GM19468 (cell line): ENCODE measurements around the gene DLG2.
A peak's percentile ranks its signal among the peaks of the same experiment; 100 is the strongest.
"Not testable (repeated sequence)": the region's sequence is repeated elsewhere in the genome, so short reads cannot be mapped to it uniquely, and the experiment has no call there.

ENCODE experiments used
- ATAC-seq: cut with Tn5 transposase; IDR thresholded peaks from one replicate; pipeline ENCODE4 v1.9.1; 2021; ENCODE audit warnings: mild to moderate bottlenecking, moderate library complexity, moderate number of reproducible peaks; ENCODE audit not compliant: unreplicated experiment; ENCODE audit errors: extremely low read depth

DLG2 gene

GRCh38 chr11:83764643-83765042 is 1862.5 kb downstream of the DLG2 start:
- ATAC-seq = no peak

- no peak for ATAC-seq
These were observed 1866.2 kb downstream of the DLG2 start for GRCh38 chr11:83760932-83761331.

GRCh38 chr11:83759148-83759547 is 1868.0 kb downstream of the DLG2 start:
- no peak for ATAC-seq

DNA sequence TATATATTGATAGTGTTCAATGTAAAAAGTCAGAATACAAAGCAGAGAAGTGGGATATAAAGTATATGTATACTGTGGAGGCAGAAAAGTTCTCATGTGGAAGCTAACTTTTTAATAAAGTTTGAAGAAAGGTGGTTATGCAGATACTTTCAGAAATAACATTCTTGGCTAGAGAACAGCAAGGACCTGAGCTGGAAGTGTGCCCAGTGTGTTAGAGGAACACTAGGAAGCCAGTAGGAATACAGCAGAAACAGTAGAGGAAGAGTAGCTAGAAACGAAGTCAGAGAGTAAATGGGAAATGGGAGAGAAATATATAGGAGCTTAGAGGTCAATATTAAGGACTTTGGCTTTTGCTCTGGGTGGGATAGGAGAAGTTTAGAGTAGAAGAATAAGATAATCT is 1876.1 kb downstream of the DLG2 start:
- ATAC-seq = no peak

GRCh38 chr11:83746921-83747585 is 1880.1 kb downstream of the DLG2 start:
- ATAC-seq = no peak

DNA sequence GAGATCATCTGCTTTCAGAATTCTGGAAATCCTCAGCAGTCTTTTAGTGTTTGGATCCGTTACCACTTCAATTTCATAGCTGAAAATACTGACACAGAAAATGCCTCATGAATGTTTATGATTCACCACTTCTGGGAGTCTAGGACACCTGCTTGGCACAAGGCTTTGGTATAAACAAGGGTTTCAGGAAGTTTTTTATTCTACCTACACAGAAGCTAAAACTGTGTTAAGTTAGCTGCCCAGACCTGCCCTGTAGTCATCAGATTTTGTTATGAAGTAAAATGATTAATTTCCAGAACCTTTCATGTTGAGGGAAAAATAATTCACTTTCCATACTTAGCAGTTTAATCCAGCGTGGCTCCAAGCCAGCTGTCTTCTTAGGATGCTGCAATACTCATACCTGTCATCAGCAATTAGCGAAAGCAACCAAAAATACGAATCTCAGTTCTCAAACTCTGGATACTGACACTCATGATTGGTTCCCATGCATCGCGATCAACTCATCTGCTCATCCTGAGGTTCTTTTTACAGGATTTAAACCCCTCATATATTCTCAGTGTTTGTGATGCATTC is 1882.4 kb downstream of the DLG2 start:
- no peak for ATAC-seq

DNA sequence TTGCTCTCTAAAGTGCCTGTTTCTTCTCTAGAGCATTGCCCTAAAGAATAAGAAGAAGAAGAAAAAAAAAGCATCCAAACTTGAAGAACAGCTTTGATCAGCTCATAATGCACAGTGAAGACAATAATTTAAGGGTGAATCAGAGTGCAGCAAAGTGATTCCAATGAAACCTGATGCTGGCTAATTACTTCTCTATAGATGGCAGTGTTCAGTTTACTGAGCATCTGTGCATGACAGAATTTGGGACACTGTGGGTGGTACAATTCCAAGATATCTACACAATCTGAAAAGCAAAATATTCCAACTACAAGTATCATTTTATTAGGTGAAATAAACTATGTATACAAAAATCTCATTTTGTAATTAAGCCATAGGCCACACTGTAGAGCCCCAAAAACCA is 1890.5 kb downstream of the DLG2 start:
- ATAC-seq = no peak

- no peak for ATAC-seq
These were observed 1893.0 kb downstream of the DLG2 start for GRCh38 chr11:83734120-83734519.

GRCh38 chr11:83731288-83731687 is 1895.9 kb downstream of the DLG2 start:
- ATAC-seq = not testable (repeated sequence)

DNA sequence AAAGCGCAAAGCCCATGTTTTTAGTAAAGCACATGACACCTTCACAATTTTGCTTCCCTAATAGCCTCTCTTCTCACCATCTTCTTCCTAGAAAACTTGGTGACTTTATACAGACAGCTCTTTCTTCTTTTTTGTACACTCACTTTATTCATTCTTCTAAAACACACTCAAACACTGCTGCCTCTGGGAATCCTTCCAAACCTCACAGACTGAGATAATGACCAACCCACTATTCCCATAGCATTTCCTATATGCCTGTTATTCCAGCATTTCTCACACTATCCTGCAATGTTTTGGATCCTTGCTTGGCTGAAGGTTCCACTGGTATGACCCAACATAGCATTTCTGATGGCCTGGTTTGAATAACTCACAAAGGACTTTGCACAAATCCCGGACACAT is 1898.9 kb downstream of the DLG2 start:
- ATAC-seq = no peak

DNA sequence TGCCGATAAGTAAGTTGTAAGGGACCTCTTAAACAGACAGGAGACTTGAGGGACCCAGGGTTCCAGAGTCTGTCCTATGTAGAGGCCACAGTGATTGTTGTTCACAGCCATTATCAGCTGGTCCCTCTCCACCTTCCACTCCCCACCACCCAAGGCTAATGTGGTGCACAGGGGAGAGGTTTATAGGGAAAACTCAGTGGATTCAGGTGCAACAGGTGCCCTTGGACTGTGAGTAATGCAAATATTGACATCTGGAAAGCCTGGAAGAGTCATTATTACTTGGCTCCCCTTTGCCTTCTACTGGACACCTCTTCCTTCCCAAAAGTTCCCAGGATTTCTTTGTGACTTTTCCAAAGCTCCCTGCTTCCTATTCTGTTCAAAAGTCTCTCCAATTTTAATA is 1899.9 kb downstream of the DLG2 start:
- ATAC-seq = no peak

- no peak for ATAC-seq
These were observed 1900.8 kb downstream of the DLG2 start for GRCh38 chr11:83726316-83726715.

- ATAC-seq = no peak
These were observed 1901.4 kb downstream of the DLG2 start for GRCh38 chr11:83725728-83726127.

GRCh38 chr11:83725269-83725560 is 1901.9 kb downstream of the DLG2 start:
- no peak for ATAC-seq

DNA sequence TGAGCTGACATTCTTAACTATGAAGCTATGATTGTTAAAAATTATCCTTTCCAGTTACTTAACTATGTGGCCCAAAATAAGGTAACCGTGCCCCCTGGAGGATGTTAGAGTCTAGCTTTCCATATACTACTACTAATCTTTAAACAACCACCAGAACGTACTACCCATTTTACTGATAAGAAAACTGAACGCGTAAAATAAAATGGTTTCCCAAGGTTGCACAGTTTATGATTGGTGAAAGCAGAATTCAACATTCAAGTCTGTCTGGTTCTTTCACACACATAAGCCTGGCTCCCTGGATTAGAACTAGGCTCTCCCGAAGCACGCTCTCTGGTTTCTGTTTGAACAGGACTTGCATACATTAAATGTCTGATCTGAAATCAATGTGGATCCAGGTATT is 1903.1 kb downstream of the DLG2 start:
- ATAC-seq = peak; percentile 61

DNA sequence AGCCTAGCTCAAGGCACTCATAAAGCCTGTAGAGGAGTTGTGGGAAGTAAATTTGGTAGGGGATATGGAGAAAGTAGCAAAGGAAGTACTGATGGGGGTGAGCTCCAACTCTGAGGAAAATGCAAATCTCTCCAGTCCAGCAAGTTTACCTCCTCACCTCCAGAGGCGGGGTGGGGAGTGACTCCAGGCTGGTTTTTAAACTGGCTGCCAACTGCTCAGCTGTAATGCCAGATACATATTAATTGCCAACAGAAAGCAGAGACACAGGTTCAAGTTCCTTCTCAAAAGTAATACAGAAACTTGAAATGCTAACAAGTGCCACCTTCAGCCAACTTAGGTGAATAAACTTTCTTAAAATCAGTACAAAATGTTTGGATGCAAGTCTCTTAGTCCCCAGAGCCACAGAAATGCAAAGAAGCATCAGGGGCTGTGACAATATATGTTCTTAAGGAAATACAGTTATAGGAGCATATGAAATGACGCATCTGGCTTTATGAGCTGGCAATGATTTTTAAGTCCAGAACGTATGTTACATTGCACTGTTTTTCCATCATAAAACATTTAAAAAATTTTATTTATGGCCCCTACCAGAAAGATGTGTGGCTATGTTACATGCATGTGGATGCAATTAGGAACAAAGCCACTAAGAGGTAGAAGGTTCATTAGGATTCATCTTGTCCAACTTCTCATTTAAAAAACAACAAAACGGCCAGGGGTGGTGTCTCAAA is 1904.6 kb downstream of the DLG2 start:
- ATAC-seq = no peak

GRCh38 chr11:83721263-83721662 is 1905.9 kb downstream of the DLG2 start:
- no peak for ATAC-seq

- ATAC-seq = no peak
These were observed 1906.5 kb downstream of the DLG2 start for GRCh38 chr11:83720675-83721074.

- no peak for ATAC-seq
These were observed 1909.6 kb downstream of the DLG2 start for GRCh38 chr11:83717537-83717936.

DNA sequence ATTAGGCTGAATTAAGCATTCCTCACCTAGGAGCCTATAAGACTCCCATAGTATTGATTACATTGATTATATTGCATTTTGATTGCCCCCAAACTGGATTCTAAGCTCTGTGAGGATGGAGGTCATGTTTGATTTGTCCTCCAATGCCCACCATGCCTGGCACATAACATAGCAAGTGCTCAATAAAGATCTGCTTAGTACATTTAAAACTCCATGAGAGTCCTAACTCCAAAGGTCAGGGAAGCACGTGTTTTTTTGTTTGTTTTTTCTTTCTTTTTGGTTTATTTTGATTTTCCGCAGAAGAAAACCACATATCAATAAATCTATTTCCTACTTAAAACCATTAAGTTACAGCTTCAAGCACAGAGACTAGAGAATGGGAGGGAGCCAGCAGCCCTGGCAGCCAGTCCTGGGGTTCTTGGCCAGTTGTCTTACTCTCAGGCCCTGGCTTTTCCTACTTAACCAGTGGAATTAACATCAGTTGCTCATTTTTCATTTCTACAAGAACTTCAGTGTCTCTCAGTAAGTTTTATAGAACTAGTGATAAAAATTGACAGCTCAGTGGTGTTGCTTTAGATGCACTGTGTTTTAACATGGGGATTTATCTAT is 1911.1 kb downstream of the DLG2 start:
- no peak for ATAC-seq

DNA sequence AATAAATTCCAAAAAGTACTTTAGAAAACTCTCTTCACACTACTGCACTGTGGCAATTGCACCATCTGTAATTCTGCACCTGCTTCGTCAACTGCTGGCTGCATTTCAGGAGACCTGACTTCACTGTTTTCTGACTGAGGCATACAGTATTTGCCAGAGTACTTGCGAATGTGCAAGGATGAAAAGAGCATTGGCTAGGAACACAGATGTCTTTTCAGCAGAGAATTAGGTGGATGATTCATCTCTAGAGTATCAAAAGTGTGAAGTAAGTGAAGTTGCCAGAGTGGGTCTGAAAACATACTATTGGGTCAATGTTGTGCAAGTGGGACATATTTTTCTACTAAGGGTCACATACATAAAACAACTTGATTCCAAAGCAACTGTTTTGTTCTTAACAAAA is 1913.4 kb downstream of the DLG2 start:
- ATAC-seq = no peak
